Fibroblast of the conjunctiva (primary cell): ENCODE data around the gene ITGA11.
"Not testable (repeated sequence)": the region's sequence is repeated elsewhere in the genome, so short reads cannot be mapped to it uniquely, and the experiment has no call there.

Source experiments
- DNase-seq: peaks from one replicate; pipeline ENCODE4 v3.0.0-alpha.2; 2010; ENCODE audit warnings: low read depth

The ITGA11 gene

GRCh38 chr15:68409736-68410370 lies 22.1 kb downstream of the ITGA11 start:
- no peak for DNase-seq

DNA sequence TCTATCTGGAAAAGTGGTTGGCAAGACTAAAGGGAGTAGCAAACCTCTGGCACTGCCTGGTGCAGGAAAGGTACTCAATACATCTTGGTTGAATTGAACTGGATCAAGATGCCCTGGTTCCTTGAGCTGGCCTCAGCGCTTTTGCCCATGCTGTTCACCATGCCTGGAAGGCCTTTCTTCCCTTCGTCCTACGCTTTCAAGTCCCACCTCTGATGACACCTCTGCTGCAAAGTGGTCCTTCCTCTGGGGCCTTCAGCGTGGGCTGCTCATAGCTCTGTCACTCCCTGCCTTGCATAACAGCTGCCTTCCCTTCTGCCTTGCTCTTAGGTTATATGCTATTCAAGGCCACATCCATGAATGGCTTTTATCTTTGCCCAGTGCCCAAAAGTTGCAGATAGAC lies 23.0 kb downstream of the ITGA11 start:
- no peak for DNase-seq

- no peak for DNase-seq
These were observed 23.8 kb downstream of the ITGA11 start for GRCh38 chr15:68407886-68408881.

- no peak for DNase-seq
These were observed 24.6 kb downstream of the ITGA11 start for GRCh38 chr15:68407141-68407885.

GRCh38 chr15:68405378-68406250 lies 26.3 kb downstream of the ITGA11 start:
- DNase-seq = no peak

DNA sequence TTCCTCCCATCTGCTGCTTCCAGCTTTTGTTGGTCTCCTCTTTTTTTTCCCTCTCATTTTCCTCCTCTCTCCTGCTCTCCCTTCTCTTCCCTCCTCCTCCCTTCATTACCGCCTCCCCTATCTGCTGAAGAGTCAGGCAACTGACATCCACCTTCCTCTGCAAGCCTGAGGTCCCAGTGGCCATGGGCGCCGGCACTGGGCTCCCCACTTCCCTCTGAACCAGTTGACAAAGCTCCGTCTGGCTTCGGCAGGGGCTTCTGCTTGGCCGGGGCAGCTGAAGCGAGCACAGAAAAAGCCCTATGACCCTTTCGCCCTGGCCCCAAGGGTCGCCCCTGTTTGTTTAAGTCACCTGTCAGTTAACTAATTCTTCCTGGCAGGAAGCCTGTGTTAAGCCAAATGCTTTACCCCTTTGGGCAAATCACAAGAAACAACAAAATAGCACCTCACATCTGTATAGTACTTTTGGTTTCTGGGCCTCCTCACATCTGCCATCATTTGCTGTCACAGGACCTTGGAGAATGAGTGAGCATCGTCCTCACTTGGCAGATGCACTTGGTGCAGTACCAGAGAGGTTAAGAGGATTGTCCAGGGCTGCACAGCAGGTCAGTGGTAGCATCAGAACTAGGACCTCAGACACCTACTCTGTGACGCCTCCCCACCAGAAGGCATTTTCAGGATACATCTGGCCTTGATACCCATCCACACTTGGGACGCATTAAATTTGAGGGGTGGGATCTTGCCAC lies 27.7 kb downstream of the ITGA11 start:
- DNase-seq = no peak

DNA sequence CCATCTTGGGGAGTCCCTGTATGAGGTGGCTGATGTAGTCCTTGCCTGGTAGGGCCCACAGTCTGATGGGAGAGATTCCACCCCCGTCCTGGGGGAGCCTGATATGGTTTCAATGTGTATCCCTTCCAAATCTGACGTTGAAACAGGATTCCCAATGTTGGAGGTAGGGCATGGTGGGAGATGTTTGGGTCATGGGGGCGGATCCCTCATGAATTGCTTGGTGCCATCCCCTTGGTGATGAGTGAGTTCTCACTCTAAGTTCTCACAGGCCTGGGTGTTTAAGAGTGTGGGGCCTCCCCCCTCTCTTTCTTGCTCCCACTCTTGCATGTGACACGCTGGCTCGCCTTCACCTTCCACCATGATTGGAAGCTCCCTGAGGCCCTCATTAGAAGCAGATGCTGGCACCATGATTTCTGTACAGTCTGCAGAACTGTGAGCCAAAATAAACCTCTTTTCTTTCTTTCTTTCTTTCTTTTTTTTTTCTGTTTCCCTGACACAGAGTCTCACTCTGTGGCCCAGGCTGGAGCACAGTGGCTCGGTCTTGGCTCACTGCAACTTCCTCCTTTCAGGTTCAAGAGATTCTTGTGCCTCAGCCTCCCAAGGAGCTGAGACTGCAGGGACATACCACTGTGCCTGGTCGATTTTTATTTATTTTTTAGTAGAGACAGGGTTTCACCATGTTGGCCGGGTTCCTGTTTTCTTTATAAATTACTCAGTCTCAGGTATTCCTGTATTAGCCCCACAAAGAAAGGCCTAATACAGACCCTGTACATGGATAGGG lies 28.6 kb downstream of the ITGA11 start:
- DNase-seq = no peak

- no peak for DNase-seq
These were observed 29.4 kb downstream of the ITGA11 start for GRCh38 chr15:68402432-68403160.

DNA sequence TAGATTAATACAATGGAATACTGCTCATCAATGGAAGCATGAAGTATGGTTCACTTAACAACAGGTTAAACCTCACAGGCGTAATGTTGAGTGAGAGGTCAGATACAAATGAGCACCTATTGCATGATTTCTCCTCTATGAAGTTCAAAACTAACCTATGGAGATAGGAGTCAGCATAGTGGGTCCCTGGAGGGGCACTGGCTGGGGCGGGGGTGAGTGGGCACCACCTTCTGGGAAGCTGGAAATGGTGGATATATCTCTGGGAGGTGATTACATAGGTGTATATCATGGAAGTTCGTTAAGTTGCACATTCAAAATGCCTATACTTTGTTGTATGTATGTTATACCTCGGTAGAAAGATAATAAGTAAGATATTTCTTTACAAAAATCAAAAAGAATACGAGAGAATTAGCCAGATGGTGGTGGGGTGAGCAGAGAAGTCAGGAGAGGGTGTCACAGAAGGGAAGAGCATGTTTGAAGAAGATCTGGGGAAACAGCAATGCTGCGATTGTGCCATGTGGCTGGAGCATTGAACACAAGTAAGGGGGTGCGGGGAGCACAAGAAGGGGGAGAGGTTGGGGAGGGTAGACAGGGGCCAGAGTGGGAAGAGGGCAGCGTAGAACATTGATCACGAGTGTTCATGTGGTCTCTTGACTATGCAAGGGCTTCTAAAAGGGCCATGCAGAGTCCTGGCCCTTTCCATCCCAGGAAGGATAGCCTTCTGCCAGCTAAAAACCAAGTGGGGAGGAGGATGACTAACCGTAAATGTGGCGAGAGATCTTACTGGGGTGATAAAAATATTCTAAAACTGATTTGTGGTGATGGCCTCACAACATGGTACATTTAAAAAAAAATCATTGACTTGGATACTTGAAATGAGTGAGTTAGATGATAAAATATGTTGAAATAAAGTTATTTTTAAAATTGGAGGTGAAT lies 30.2 kb downstream of the ITGA11 start:
- DNase-seq = no peak

GRCh38 chr15:68400066-68400456 lies 31.9 kb downstream of the ITGA11 start:
- DNase-seq = no peak

- DNase-seq = no peak
These were observed 32.6 kb downstream of the ITGA11 start for GRCh38 chr15:68399096-68400065.

GRCh38 chr15:68397999-68398398 lies 34.0 kb downstream of the ITGA11 start:
- DNase-seq = not testable (repeated sequence)

DNA sequence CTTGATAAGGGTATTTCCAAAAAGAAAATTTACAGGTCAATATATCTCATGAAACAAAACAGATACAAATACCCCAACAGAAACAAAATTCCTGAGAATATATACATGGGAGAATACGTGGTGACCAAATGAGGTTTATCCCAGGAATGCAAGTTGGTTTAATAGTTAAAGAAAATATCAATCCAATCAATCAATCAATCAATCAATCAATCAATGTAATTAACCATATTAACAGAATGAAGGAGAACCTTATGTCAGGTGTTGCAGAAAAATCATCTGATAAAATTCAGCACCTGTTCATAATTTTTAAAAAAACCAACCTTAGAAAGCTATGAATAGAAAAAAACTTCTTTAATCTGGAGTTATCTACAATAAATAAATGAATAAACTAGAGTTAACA lies 35.9 kb downstream of the ITGA11 start:
- no peak for DNase-seq

DNA sequence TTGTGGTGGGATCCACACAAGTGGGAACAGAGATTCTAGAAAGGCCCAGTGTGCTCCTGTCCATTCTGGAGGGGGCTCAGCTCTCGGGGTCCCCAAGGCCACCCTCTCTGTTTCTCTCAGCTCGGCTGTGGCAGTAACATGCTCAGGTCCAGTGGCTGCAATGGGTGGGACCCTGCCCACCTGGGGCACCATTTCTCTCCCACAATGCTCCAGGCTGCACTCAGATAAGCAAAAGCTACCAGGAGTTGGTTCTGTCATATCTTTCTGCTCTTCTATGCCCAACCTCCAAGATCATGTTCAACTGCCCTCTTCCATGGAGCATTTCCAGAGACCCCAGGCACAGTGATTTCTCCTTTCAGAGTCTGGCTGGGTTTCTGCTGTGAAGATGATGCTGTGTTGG lies 40.8 kb downstream of the ITGA11 start:
- DNase-seq = no peak

DNA sequence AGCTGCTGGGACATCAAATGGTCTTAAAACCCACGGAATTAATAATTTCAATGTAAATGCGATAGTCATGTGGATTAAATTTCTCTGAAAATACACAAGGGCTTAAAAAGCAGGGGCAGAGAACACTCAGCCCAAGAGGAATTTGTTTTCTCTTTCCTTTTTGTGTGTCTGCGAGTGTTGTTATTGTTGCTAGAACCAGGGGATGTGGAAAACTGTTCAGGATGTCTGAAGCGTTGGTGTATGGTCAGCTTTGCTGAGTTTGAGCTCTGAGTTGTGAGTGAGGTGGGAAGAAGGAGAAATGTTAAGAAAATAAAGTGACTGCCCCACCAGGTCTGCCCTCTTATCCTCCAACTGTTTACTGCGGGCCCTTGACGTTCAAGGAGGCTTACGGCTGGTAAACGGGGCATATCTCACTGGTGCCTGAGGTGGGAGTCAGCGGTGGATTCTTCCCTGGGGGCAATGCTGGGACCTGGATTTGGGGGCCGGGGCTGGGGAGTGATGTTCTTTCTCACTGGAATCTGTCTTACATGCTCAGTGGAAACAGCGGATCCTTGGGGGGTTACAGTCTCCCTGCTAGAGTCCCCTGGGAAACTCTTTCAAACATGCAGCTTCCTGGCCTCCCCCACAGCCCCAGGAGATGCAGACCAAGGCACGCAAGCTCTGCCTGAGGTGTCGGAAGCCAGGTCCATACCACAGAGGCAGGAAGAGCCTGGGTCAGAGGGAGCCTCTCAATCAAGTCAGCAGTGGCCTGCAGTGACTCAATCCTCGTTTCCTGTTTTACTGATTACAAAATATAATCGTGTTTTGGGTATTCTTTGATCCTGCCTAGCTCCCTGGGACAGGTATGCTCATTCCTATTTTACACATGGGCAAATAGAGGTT lies 41.8 kb downstream of the ITGA11 start:
- no peak for DNase-seq
